Activated T-helper 2 cell treated with anti-CD3 and anti-CD28 coated beads, Interferon-gamma antibody, Interleukin-2, Interleukin-4, amounts not matched to agents 10 μg/mL and 5 μg/mL and 100 μg/mL, durations not matched to agents 14 hours and 24 hours and 36 hours (primary cell): ENCODE measurements around the gene DPEP1. TPM values are rescaled to one million over a fixed set of nuclear protein-coding genes. Genes with fewer than 3 reads are reported as not detected.
"Not testable (repeated sequence)": the region's sequence is repeated elsewhere in the genome, so short reads cannot be mapped to it uniquely, and the experiment has no call there.

Experiments
- DNase-seq: peaks from one replicate; pipeline ENCODE4 v3.0.0; 2021; ENCODE audit warnings: low spot score
- H3K27ac Mint-ChIP-seq: one replicate; pipeline ENCODE4 v1.8.0; 2021; ENCODE audit warnings: mixed read lengths
- H3K27me3 Mint-ChIP-seq: one replicate; pipeline ENCODE4 v1.8.0; 2021; ENCODE audit warnings: low read depth, mixed read lengths
- H3K36me3 Mint-ChIP-seq: one replicate; pipeline ENCODE4 v1.8.0; 2021; ENCODE audit warnings: low read depth, mixed read lengths
- H3K4me1 Mint-ChIP-seq: one replicate; pipeline ENCODE4 v1.8.0; 2021; ENCODE audit warnings: low read depth, mixed read lengths
- H3K4me3 Mint-ChIP-seq: one replicate; pipeline ENCODE4 v1.8.0; 2021; ENCODE audit warnings: low read depth, mild to moderate bottlenecking, moderate library complexity, mixed read lengths
- H3K9me3 Mint-ChIP-seq: one replicate; pipeline ENCODE4 v1.8.0; 2021; ENCODE audit warnings: mixed read lengths
- intact Hi-C: fragments of 100-400 bp; cut with micrococcal nuclease; formaldehyde crosslinking; loops from one replicate; pipeline ENCODE4 v1.15.1; 2023
- total RNA-seq: library from RNA; stranded (reverse); gene quantifications from 2 replicates; pipeline ENCODE4 v1.2.3, GENCODE V29; 2022

Gene DPEP1
- not detected in 2 replicates for total RNA-seq

DNA sequence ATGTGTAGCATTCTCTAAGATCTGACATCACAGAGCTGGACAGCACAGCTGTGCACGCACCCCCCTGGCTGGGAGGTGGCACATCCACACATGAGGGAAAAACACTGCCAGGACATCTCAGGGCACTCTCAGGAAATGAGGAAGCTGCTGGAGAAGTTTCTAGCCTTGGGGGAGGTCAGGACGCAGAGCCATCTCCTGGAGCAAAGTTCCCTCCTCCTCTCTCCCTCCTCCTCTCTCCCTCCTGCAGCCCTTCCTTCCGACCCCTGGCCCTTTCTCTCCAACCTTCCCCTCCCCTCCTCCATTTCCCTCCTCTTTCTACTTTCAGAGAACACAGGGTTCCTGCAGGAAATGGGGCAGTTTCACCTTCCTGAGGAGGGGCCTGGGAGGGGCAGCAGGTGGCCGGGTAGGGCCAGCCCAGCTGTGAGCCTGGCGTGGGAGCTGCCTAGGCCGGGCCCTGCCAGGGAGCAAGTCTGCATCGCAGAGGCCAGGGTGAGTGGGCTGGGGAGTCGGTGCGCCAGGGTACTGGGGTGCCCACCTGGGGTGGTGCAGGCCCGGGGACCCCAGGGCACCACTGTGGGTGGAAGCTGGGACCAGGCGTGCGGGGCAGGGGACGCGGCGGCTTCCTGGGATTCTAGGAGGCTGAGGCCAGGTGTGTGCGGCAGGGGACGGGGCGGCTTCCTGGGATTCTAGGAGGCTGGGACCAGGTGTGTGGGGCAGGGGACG, at the start of gene DPEP1:
DPEP1 (plus strand) TSS at position 412 of the 723 bp plus-strand sequence. CDS start 16,769 bp downstream, outside the sequence.
- Mint-ChIP-seq H3K4me1 (peaks cover 4% of the 10 kb centered on the region), H3K27me3 (no peaks in the 10 kb centered on the region), H3K36me3 (peaks cover 3% of the 10 kb centered on the region), H3K4me3 (no peak within 1 kb of the TSS), H3K9me3 (peaks cover 9% of the 10 kb centered on the region), H3K27ac (no peak within 1 kb of the TSS)
- no peak for DNase-seq
- intact Hi-C loops: no loop called here

DNA sequence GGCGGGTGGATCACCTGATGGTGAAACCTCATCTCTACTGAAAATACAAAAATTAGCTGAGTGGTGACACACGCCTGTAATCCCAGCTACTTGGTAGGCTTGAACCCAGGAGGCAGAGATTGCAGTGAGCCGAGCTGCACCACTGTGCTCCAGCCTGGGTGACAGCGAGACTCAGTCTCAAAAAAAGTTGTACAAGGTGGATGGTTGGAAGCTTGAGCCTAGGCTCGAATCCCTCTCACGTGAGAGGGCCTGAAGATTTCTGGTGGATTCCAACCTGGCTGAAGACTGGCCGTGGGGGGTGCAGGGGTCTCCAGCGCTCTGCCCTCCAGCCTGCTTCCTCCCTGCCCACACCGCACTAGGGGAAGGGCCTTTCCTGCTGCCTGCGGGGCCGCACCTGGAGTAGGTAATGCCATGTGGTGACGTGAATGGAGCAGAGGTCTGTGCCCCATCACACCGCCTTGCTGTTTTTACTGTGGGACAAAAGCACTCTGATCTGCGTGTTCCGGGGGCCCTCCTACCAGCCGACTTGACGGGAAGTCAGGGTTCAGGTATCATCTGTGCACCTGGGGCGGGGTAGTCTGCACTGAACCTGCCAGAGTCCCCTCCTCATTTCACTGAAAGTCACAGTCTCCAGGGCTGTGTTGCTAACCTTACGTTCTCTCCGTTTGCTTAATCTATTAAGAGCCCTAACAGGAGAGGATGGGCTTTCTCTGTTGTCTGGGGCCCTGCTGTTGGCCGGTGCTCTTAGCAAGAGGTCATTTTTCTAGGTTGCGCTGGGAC, 48.8 kb upstream of the DPEP1 start:
- intact Hi-C loops: loop anchor here (5.0 to 10.0 kb wide), 3 partner anchors 93 to 322 kb away; partner anchors contain the start of genes CHMP1A and SPATA33
- Mint-ChIP-seq H3K27me3 (no peaks in the 10 kb centered on the region), H3K36me3 (peaks cover 50% of the 10 kb centered on the region), H3K9me3 (no peaks in the 10 kb centered on the region), H3K4me1 (peaks cover 34% of the 10 kb centered on the region), H3K4me3 (peak overlapping the region; percentile 57), H3K27ac (peak overlapping the region; percentile 35)
- no peak for DNase-seq

DNA sequence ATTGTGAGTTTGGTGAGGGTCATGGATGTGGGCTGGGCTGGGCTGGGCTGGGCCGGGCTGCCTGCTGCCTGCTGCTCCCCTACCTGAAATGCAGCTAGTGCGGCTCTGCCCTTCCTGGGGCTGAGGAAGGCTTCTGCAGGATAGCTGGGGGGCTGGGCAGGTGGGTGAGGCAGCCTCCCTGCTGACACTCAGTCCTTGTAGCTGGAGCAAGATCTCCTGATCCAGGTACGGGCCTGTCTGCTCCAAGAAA, 48.3 kb upstream of the DPEP1 start:
- Mint-ChIP-seq H3K27me3 (no peaks in the 10 kb centered on the region), H3K4me3 (peak overlapping the region; percentile 57), H3K4me1 (peaks cover 33% of the 10 kb centered on the region), H3K9me3 (no peaks in the 10 kb centered on the region), H3K36me3 (peaks cover 50% of the 10 kb centered on the region), H3K27ac (no peak overlapping the region)
- no peak for DNase-seq
- intact Hi-C loops: loop anchor here (10.0 kb wide), 1 partner anchor 240 kb away; no protein-coding TSS in a partner anchor

DNA sequence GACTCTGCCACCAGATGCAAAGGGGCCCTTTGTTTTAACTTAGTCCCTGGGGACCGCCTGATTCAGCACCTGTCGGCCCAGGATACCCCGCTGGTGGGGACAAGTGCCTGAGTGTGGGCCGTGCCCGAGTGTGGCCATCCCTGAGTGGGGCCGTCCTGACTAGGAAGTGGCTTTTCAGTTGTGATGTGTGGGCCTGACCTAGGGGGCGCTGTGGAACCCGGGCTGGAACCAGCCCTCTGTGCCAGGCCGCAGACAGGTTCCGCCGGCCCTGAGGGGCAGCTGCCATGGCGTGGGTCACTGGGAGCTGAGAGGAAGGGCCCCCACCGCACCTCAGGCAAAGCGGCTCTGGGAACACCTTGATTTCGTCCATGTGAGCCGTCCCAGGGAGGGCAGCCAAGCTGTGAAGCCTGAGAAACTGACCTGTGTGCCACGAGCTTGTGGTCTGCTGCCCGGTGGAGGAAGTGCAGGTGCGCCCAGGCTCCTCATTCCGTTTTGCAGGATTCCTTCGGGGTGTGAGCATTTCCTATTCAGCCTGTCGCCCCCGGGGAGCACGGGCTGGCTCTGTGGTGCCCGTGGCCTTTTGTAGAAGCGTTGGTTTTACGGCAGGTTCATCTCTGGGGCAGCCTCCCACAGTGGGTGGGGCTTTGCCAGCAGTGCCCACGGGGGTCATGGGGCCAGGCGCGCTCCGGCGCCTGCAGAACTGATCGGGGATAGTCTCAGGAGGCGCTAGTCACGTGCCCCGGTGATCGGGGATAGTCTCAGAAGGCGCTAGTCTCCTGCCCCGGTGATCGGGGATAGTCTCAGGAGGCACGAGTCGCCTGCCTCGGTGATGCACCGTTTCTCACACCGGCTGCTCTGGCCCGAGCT, 47.7 kb upstream of the DPEP1 start:
- peaks cover 50% of the 10 kb centered on the region for H3K36me3 Mint-ChIP-seq
- H3K27ac Mint-ChIP-seq: peak overlapping the region; percentile 42
- peak; percentile 42 for DNase-seq
- intact Hi-C loops: loop anchor here (10.0 kb wide), 1 partner anchor 241 kb away; no protein-coding TSS in a partner anchor
- no peaks in the 10 kb centered on the region for H3K27me3 Mint-ChIP-seq
- peaks cover 33% of the 10 kb centered on the region for H3K4me1 Mint-ChIP-seq
- H3K4me3 Mint-ChIP-seq: no peak overlapping the region
- H3K9me3 Mint-ChIP-seq: no peaks in the 10 kb centered on the region

DNA sequence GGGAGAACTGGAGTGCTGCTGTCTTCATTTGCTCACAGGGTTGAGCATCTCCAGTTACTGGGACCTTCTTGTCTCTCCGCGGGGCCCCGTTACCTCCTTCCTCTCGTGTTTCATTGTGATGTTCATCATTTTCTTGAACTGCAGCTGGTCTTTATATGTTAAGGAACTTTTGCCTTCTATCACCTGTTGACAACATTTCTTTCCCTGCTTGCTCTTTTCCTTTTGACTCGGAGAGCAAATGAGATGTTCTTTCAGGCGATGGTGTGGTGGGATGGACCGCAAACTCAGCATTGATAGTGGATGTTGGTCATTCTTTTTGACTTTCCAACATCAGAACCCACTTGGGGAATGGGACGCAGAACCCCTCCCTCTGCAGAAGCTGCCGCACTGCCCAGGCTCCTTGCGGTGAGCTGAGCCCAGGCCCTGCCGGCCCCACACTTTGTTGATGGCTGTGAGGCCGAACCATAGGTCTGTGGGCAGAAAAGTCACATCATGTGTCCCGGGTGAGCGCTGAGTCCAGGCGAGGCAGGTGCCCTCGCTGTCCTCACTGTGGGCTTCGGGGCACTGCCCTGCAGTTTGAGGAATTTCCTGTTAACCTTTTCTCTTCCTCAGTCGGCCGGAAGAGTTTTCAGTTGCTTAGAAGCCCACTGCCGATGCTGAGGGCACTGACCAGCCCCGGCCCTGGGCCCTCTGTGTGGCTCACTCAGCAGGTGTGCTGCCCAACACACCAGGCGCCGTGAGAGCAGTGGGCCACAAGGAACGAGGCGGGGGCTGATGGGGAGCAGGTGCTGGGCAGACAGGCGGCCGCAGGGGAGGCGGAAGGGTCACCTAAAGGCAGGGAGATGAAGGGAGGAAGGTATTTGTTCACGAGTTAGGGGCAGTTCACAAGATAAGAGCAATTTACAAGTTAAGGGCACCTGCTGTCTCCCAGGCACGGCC, 45.5 kb upstream of the DPEP1 start:
- H3K4me1 Mint-ChIP-seq: peaks cover 27% of the 10 kb centered on the region
- H3K27me3 Mint-ChIP-seq: peaks cover 4% of the 10 kb centered on the region
- intact Hi-C loops: loop anchor here (10.0 kb wide), 1 partner anchor 243 kb away; no protein-coding TSS in a partner anchor
- H3K27ac Mint-ChIP-seq: no peak overlapping the region
- H3K36me3 Mint-ChIP-seq: peaks cover 32% of the 10 kb centered on the region
- H3K4me3 Mint-ChIP-seq: no peak overlapping the region
- no peak for DNase-seq
- H3K9me3 Mint-ChIP-seq: no peaks in the 10 kb centered on the region

DNA sequence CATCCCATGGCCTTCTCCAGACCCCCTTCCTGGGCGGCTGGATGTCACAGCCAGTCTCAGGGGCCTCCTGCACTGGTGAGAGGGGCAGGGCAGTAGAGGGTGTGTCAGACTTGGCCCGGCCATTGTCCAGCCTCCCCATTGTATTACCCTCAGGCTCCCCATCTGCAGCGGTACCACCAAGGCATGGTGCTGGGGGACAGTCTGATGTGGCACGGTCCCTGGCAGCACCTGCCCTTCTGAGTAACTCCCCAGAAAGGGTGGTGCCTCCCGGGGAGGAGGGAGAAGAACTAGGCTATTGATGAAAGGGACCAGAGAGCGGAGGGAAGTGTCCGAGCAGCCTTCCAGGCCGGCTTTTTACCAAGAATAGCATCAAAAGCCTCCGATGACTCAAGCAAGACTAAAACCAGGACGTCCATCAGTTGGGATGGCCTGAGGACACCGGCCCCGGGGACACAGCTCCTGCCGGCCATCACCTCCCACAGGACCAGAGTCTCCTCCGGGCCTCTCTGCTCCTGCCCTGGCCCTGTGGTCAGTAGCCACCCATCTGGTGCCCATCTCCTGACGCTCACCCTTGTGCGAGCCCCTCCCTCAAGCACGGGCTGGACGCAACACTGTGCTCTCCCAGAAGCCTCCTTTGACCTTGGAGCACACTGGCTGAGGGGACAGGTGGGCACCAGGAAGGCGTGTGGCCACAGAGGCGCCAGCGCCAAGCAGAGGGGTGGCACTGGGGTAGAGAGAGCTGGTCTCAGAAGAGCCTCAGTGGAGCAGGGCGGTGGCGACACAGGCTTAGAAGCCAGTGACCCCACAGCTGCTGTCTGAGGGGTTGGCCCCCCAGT, 43.7 kb upstream of the DPEP1 start:
- H3K4me1 Mint-ChIP-seq: peaks cover 14% of the 10 kb centered on the region
- H3K4me3 Mint-ChIP-seq: no peak overlapping the region
- DNase-seq: no peak
- peaks cover 14% of the 10 kb centered on the region for H3K36me3 Mint-ChIP-seq
- H3K9me3 Mint-ChIP-seq: no peaks in the 10 kb centered on the region
- intact Hi-C loops: loop anchor here (10.0 kb wide), 1 partner anchor 245 kb away; no protein-coding TSS in a partner anchor
- H3K27ac Mint-ChIP-seq: no peak overlapping the region
- peaks cover 9% of the 10 kb centered on the region for H3K27me3 Mint-ChIP-seq

DNA sequence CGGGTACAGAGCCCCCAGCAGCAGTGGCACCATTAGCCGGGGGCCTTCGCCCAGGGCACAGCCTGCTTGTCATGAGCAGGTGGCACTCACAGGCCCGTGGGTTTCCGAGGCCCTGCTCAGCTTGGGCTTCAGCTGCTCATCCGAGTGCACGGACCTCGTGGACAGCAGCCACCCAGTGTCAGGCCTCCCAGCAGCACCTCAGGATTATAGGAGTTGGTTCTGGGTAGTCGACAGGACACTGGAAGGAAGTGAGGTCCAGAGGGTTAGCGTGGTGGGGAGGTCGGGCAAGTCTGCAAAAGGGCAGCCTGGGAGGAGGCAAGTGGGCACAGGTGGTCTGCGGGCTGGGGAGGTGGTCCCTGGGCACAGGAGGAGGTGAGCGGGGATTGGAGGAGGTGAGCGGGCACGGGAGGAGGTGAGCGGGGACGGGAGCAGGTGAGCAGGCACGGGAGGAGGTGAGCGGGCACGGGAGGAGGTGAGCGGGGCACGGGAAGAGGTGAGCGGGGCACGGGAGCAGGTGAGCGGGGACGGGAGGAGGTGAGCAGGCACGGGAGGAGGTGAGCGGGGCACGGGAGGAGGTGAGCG, 43.0 kb upstream of the DPEP1 start:
- Mint-ChIP-seq H3K36me3 (peaks cover 7% of the 10 kb centered on the region), H3K4me3 (no peak overlapping the region), H3K4me1 (peaks cover 8% of the 10 kb centered on the region), H3K9me3 (no peaks in the 10 kb centered on the region), H3K27ac (no peak overlapping the region), H3K27me3 (peaks cover 9% of the 10 kb centered on the region)
- no peak for DNase-seq
- intact Hi-C loops: no loop called here

DNA sequence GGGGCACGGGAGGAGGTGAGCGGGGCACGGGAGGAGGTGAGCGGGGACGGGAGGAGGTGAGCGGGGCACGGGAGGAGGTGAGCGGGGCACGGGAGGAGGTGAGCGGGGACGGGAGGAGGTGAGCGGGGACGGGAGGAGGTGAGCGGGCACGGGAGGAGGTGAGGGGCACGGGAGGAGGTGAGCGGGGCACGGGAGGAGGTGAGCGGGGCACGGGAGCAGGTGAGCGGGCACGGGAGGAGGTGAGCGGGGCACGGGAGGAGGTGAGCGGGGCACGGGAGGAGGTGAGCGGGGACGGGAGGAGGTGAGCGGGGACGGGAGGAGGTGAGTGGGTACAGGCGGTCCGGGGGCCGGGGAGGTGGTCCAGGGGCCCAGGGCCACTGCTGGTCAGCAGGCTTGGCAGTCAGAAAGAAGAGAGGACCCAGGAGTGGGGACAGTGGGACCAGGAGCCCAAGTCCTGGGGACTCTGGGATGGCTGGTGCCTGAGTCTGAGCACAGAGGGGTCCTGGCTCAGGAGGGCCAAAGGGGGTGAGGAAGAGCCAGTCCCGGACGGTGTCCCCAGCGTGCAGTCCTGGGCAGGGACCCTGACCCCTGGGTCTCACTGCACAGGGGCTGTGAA, 42.4 kb upstream of the DPEP1 start:
- H3K4me3 Mint-ChIP-seq, H3K27ac Mint-ChIP-seq, intact Hi-C loops, H3K4me1 Mint-ChIP-seq, H3K36me3 Mint-ChIP-seq, H3K9me3 Mint-ChIP-seq, H3K27me3 Mint-ChIP-seq, DNase-seq: not testable (repeated sequence)

DNA sequence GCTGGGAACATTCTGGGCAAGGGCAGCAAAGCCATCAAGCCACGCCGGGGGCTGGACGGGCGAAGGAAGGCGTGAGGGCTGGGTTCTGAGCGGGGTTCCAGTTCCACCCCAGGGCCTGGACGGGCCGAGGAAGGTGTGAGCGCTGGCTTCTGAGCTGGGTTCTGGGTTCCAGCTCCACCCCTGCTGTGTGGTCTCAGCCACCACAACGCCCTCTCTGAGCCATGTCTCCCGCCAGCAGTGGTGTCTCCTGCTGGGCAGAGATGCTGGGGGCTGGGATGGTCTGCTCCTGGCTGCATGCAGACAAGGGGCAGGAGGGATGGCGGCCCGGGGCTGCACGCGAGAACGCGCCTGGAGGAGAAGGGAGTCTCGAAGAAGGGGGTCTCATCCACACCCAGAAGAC, 41.8 kb upstream of the DPEP1 start:
- intact Hi-C loops: no loop called here
- peaks cover 2% of the 10 kb centered on the region for H3K4me1 Mint-ChIP-seq
- no peak overlapping the region for H3K4me3 Mint-ChIP-seq
- peaks cover 9% of the 10 kb centered on the region for H3K27me3 Mint-ChIP-seq
- H3K9me3 Mint-ChIP-seq: no peaks in the 10 kb centered on the region
- peaks cover 5% of the 10 kb centered on the region for H3K36me3 Mint-ChIP-seq
- H3K27ac Mint-ChIP-seq: no peak overlapping the region
- DNase-seq: no peak

DNA sequence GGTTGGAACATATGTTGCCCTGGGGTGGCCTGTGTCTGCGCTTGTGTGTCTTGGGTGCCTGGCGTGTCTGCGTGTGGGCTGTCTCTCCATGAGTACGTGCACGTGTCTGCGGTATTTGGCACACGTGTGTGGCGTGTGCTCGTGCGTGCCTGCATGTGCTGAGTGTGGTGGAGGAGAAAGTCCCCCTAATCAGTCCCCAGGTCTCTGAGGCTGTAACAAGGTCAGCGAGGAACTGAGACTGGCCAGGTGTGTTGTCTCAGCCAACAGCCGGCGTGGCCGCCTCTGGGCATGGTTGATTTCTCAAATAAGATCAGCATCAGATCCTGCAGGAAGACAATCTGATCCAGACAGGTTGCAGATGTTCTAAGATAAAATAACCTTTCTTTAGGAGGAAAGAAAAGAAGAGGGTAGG, 41.4 kb upstream of the DPEP1 start:
- H3K4me1 Mint-ChIP-seq: peaks cover 2% of the 10 kb centered on the region

More for the DNA sequence above, 41.4 kb upstream of the DPEP1 start:
- intact Hi-C loops: no loop called here
- Mint-ChIP-seq H3K9me3 (no peaks in the 10 kb centered on the region), H3K4me3 (no peak overlapping the region), H3K36me3 (peaks cover 5% of the 10 kb centered on the region), H3K27me3 (peaks cover 10% of the 10 kb centered on the region), H3K27ac (no peak overlapping the region)
- DNase-seq: no peak
